Choroid plexus epithelial cell (primary cell): ENCODE measurements around the gene TMEM92.
"Not testable (repeated sequence)": the region's sequence is repeated elsewhere in the genome, so short reads cannot be mapped to it uniquely, and the experiment has no call there.

Experiments used
- DNase-seq: peaks from one replicate; pipeline ENCODE4 v3.0.0-alpha.2; 2010; ENCODE audit warnings: low read depth
- H3K4me3 ChIP-seq: 2 replicates; pipeline ENCODE4 v1.5.1; 2011; ENCODE audit warnings: low read depth, mild to moderate bottlenecking, control low read depth, low read length, moderate library complexity
- CTCF ChIP-seq: conservative IDR thresholded peaks from 2 replicates; pipeline ENCODE4 v1.5.1; 2011; ENCODE audit warnings: low read depth, mild to moderate bottlenecking, control low read depth, inconsistent platforms, low read length, moderate library complexity

The TMEM92 gene

GRCh38 chr17:50310455-50311111 is 36.3 kb downstream of the TMEM92 start:
- no peak for TF ChIP-seq CTCF
- DNase-seq = no peak
- no peak overlapping the region for H3K4me3 ChIP-seq

GRCh38 chr17:50311112-50311460 is 36.8 kb downstream of the TMEM92 start:
- H3K4me3 ChIP-seq = no peak overlapping the region
- DNase-seq = no peak
- TF ChIP-seq CTCF = no peak

GRCh38 chr17:50311483-50311882 is 37.2 kb downstream of the TMEM92 start:
- no peak overlapping the region for H3K4me3 ChIP-seq
- no peak for TF ChIP-seq CTCF

GRCh38 chr17:50312308-50312707 is 38.0 kb downstream of the TMEM92 start:
- DNase-seq = no peak
- H3K4me3 ChIP-seq = no peak overlapping the region
- TF ChIP-seq CTCF = no peak

More at GRCh38 chr17:50311483-50311882, 37.2 kb downstream of the TMEM92 start:
- no peak for DNase-seq

GRCh38 chr17:50314456-50315011 is 40.3 kb downstream of the TMEM92 start:
- TF ChIP-seq CTCF = no peak
- DNase-seq = no peak
- no peak overlapping the region for H3K4me3 ChIP-seq

GRCh38 chr17:50316016-50316587 is 41.8 kb downstream of the TMEM92 start:
- no peak for TF ChIP-seq CTCF
- DNase-seq = no peak
- H3K4me3 ChIP-seq = no peak overlapping the region

- not testable (repeated sequence) for H3K4me3 ChIP-seq, DNase-seq
These were observed 42.4 kb downstream of the TMEM92 start for GRCh38 chr17:50316660-50317059.
